Activated CD8-positive, alpha-beta memory T cell treated with anti-CD3 and anti-CD28 coated beads for 48 hours (primary cell): Measurements from ENCODE around the gene EPHA3.

ENCODE experiments used
- DNase-seq, 3 experiments: peaks; one replicate each; pipeline ENCODE4 v3.0.0-alpha.2; 2020; ENCODE audit warnings: low read depth in 2 of 3, low spot score in 2 of 3

Gene EPHA3

DNA sequence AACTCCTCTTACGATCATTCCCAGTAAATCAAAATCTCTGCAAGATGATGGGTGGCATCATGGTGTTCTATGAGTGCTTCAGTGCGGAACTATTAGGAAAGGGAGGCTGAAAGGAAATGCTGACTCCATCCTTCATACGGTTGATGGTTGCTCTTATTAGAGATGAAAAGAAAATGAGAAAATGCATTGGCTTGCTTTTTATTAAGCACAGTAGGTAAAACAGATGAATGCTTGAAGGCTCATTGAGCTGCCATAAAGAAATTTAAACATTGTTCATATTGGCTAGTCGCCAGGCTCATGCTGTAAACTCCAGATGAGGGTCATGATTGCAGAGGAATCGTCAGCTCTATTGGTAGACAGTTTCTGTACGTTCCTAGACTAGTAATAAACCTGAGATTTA lies 115.8 kb downstream of the EPHA3 start:
- DNase-seq, result no peak

DNA sequence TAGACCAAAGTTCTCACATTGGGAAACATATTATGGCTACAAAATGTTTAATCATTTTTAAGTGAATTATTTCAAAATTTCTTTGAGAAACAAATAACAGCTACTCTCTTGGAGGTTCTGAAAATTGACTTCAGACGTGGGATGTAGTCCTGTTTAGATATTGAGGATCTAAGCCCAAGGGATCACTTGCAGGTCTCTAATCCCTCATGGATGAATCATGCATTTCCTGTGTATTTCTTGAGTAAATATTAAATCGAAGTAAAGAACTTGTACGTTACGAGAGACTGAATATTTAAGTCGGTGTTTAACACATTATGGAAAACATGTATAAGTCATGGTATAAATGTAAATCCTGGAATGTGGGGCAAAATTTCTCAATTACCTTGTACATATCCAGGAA lies 119.8 kb downstream of the EPHA3 start:
- DNase-seq, result no peak

DNA sequence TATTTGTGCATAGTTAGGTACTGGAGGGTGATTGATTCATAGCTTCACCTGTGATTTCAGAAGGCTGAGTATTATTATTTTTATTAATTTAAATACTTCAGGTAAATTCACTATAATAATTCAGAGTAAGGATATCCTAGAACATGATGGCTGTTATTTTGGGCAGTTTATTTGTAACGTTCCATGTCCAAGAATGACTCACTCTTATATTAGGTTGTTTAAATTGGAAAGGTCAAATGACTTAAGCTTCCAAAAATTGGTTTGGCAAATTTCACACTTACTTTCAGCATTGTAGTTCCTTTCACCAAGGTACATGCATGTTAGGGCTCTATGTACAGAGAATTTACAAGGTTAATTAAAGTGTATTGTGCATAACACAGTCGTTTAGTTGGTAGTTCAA lies 120.2 kb downstream of the EPHA3 start:
- no peak for DNase-seq

DNA sequence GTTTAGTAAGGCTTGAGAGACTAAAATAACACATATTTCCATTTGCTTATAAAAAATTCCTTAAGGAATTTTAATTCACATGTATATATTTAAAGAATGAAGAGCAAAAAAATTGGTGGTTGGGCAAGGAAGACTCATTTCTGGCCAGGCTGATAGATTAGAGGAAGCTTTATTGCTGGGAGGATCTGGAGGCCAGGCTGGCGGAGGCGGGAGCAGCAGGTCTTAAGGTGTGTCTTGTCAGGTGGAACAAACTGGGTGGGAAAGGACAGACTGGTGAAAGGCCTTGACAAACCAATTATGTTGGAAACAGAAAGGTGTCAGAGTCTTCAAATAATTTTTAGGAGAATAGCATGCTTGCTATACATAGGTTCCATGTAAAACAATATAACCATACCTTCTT lies 124.7 kb downstream of the EPHA3 start:
- no peak for DNase-seq

DNA sequence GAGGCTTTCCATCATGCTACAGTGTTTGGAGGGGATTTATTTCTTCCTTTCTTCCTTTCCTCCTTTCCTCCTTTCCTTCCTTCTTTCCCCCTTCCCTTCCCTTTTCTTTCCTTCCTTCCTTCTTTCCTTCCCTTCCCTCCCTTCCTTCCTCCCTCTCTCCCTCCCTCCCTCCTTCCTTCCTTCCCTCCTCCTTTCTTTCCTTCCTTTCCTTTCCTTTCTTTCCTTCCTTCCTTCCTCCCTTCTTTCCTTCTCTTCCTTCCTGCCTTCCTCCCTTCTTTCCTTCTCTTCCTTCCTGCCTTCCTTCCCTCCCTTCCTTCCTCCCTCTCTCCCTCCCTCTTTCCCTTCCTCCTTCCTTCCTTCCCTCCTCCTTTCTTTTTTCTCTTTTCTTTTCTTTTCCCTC lies 127.2 kb downstream of the EPHA3 start:
- no peak for DNase-seq

DNA sequence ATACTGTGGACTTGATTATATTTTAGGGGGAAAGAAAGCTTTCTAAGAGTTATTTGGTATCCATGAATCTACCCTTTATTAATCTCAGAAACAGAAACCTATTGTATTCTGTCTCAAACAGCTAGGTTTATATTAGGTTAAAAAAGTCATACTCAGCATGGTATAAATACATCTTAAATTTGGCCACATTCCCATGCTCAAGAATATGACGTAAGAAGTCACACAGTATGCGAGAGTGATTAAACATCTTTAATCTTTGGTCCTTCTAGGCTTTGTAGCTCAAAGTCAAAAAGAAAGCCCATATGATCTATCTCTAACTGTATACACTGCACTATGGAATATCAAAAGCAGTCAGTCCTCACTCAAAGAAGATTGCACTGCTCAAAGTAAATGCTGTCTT lies 131.4 kb downstream of the EPHA3 start:
- no peak for DNase-seq

DNA sequence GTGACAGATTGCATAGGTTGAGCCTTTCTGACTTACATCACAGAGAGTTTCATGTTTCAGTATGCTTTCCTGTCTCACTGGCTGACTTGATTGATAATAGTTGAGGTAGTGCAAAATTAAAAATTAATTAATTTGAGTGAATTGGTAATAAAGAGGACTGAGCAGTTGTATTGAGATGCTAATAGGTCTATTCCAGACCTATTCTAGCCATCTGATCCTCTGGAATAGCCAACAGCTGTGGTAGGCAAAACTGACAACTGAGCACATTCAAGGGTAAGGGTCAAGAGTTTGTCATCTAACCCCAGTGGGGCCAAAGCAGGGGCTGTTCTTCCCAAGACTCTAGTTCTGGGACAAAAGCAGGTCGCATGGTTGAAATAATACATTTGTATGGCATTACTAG lies 132.4 kb downstream of the EPHA3 start:
- DNase-seq, result no peak

DNA sequence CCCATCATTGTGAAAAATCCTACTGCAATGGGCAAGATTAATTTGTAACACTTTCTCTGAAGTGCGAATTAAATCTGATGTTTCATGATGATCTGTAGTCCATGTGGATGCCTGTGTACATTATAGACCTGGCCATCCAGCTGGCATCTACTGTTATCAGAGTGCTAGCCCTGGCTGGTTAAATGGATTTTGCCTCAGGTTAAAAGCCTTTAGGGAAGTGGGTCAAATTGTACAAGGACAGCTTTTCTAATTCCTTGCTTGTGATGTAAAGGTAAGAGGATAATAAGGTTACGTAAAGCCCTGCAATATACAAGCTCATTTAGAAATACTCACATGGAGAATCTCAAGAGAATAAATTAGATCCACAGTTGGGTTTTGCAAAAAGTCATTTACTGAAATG lies 138.2 kb downstream of the EPHA3 start:
- DNase-seq, result no peak

DNA sequence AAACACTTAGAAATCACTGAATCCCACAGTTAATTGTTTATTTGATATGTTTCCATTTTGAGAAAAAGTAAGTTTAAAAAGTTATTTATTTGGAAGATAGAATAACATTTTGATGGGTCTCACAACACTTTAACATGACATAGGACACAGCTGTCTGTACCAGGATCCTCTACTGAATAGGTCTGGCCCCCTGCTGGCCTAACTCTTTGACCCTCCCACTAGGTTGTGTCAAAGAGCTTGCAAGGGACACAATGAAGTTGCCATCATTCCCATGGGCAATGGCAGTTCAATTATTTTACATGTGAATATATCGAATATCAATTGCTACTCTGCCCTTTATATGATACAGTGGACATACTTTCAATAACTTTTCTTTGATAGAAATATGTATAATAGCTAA lies 138.9 kb downstream of the EPHA3 start:
- DNase-seq, result no peak

DNA sequence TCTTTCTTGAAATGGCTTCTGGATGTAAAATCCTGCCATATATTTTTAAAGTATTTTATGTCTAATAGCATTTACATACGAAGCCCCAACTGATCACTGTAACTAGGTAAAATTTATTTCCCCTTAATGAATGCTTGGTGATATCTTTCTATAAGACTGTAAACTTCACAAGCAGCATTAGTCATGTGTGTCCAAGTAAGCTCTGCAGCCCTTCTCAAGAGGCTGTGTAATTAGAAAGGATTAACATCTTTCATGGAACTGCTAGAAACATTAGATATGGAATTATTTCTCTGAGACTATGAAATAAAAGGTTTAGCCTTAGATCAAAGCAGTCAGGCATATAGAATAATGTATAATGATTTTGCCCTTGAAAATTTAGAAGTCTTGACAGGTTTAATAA lies 143.3 kb downstream of the EPHA3 start:
- DNase-seq, result no peak

DNA sequence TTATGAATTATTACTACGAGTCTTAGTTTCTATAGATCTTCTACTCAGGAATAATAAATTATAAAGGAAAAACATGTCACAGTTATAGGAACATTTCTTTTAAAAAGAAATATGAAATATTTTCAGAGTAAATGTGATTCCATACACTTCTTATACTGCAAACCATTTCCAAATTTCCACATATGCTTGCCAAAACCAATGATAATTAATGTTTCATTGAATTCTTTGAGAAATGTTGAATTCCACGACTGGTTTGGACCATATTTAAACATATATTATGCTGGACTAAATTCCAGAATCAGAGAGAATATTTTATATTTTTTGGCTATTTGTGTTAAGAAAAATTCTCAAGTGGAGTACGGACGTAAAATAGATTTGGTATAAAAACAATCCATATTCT lies 144.6 kb downstream of the EPHA3 start:
- DNase-seq, result no peak

DNA sequence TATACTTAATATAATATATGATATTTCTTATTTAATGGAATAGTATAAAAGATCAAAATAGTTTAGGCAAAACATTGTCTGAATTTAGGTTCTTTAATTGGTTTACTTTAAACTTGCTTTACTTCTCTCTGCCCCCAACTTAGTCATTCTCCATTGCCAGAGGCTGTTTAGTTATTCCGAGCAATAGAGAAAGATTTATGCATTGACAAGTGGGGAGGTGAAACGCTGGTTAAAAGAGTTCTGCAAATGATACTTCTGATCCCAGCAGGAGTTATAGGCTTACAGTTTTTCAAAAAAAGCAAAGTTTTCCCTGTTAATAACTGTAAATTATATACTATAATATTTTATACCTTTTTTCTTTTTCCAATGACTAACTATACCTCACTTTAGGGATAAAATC lies 145.4 kb downstream of the EPHA3 start:
- DNase-seq, result no peak

DNA sequence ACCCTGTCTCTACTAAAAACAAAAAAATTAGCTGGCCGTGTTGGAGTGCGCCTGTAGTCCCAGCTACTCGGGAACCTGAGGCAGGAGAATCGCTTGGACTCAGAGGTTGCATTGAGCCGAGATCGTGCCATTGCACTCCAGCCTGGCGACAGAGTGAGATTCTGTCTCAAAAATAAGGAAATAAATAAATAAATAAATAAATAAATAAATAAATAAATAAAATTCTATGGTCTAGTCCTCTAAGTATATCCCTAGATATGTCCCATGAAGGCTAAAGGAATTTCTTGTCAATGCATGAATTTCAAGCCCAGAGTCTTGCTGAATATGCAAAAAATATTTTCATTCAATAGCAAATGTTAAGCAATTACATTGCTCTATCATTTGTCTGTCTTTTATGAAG lies 149.0 kb downstream of the EPHA3 start:
- DNase-seq, result no peak

DNA sequence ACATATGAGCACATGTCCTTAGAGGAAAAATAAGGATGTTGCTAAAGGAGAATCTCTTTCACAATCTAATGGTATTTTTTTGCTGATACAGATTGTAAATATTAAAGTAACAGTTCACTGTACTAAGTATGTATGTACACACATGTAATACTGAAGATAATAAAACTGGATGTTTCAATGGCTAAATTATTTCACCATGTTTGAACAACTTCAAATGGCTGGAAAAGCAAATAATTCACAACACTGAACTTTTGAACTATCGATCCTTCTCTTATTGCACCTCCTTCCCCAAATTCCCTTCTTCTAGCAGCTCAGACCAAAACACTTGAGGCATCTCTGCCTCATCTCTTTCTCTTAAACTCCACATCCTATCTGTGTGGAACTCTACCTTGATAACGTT lies 149.5 kb downstream of the EPHA3 start:
- no peak for DNase-seq

DNA sequence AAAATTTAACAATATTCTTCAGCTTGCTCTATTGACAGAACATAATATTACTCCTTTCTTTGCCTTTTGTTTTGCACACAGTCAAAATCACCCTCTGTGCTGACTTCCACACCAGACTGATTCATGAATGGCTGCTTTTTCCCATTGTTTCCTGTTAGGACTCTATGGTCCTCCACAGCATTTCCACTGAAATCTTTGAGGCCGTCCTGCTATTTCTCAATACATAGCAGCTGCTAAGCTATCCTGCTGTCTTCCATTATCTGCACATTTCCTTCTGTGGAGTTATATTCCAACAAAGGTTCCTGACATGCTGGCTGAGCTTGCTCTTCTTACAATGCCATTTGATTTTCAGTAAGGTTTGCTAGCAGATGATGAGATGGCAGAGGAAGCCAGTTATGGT lies 153.3 kb downstream of the EPHA3 start:
- no peak for DNase-seq

DNA sequence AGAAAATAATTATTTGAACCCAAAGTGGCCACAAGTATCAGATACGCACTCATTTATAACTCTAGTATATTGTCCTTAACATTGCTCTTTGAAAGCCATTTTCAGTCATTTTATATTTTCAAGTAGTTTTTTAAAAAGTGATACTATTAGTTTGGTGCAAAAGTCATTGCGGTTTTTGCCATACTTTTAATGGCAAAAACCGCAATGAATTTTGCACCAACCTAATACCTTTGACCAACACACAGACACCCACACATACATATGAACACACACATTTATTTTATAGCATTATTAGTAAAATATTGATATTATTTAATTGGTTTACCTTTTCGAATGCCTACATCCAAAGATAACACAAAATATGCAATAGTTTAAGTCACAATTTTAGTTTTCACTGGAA lies 154.3 kb downstream of the EPHA3 start:
- no peak for DNase-seq

DNA sequence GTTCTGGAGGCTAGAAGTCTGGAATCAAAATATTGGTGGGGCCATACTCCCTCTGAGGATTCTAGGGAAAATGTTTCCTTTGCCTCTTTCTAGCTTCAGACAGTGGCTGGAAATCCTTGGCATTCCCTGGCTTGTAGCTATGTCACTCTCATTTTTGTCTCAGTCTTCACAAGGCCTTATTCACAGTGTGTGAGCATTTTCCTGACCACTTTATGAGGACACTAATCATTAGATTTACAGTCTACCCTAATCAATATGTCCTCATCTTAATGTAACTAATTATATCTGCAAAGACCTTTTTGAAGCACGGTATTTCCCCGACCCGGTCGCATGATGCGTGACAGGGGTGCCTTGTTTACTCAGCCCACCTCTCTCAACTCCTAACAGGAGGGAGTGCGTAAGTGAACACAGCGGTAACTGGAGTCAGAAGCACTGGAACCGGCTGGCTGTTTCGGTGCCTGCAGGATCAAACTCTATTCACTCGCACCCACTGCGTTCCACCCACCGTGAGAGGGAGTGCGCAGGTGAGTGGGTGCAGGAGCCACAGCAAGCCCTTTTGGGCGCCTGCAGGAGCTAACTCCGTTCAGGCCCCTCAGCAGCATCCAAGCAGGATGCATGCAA lies 155.0 kb downstream of the EPHA3 start:
- DNase-seq, result no peak

DNA sequence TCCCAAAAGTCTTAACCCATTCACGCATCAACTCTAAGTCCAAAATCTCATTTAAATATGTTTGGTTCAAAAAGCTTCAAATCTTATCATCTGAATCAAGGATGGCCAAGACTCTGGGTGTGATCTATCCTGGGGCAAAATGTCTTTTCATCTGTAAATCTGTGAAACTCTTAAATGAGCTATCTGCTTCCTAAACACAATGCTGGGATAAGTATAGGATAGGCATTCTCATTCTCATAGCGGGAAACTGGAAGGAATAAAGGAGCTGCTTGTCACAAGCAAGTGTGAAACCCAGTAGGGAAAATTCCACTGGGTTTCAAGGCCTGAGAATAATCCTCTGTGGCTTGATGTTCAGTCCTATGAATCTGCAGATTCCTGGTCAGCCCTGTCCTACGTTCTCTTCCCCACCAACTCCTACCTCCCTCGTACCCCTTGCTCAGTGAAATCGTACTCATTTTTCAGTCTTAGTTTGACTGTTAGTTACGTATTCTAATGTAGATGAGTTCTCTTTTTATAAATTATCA lies 156.7 kb downstream of the EPHA3 start:
- DNase-seq, result no peak

DNA sequence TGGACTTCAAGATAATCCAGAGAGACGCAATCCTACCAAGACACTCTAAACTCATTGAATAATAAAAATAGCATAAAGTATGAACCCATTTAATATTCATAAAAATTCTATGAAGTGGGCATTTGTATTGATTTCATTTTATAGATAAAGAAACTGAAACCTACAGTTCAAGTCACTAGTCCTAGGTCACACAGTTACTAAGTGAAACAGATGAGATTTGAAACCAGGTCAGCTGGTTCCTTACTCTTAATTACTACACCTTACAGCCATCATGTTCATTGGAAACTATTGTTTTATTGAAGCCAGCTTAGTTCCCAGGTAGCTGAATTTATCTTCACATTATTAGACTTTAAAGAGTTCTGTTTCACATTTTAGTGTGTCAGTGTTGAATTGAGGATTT lies 158.7 kb downstream of the EPHA3 start:
- DNase-seq, result no peak

DNA sequence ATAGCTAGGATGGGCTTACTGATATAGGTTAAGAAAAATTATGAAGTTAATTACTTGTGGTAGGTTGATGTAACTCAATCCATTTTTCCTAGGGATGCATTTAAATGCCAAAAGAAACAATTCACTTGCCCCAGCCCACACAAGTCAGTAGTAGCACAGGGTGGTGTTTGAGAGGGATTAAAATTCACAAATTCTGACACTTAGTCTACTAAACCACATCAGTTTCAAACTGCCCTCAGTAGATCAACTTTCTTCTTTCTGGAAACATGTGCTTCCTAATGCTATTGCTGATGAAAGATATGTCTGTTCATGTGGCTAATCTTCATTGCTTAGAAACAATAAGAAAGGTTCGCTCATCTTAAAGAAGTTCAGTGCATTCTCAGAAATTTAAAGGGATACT lies 160.6 kb downstream of the EPHA3 start:
- DNase-seq, result no peak

DNA sequence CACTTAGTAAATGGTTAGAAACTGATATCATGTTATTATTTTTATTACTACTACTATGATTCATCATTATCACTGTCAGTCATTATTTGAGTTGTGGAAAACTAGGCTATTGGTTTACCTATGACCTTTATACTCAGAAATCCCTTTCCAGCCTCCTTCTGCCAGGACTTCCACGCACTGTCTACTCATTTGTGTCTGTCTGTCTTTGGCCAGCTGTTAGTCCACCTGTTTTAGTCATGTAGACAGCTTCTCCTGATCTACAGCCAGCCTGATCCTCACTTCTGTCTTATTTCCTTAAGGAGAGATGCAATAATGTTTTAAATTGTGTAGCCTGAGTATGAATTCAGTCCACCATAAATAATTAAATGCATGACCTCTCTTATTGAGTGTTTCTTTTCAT lies 162.8 kb downstream of the EPHA3 start:
- no peak for DNase-seq

DNA sequence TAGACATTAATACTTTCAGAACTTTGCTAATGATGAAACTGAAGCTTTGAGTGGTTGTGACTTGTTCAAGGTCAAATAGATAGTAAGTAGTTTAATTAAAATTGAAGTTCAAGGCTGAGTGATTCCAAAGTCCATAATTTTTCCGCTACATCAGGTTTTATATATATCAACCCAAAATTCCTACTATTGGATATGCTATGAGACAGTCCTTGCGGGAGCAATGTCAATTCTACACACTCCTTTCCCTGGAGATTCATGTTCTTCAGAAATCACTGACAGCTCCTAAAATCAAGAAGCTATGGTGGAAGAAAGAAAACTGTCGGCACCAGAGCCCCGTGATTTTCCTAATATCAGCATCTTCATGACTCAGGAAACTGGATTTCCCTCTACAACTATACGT lies 167.6 kb downstream of the EPHA3 start:
- no peak for DNase-seq

DNA sequence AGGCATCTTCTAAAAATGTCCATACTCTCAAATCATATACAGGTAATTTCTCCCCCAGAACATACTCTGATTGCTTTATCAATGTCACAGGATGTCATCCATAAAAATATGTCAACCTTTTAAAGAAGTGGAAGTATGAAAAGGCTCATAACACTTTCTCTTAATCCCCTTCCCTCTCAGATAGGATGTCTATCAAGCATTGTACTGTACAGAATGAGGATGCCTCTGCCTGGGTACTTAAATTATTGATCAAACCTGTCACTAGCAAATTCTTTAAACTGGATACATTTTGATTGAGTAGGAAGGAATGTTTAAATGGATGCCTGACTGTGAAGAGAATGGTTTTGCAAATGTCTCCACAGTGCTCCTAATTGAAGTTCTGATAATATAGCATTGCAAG lies 168.7 kb downstream of the EPHA3 start:
- no peak for DNase-seq
